Measurements from ENCODE around the gene SLC17A7. TPM values are rescaled to one million over a fixed set of nuclear protein-coding genes. Genes with fewer than 3 reads are reported as not detected.

Gene SLC17A7
- total RNA-seq: under 0.01 and 0.16 TPM in 2 replicates

DNA sequence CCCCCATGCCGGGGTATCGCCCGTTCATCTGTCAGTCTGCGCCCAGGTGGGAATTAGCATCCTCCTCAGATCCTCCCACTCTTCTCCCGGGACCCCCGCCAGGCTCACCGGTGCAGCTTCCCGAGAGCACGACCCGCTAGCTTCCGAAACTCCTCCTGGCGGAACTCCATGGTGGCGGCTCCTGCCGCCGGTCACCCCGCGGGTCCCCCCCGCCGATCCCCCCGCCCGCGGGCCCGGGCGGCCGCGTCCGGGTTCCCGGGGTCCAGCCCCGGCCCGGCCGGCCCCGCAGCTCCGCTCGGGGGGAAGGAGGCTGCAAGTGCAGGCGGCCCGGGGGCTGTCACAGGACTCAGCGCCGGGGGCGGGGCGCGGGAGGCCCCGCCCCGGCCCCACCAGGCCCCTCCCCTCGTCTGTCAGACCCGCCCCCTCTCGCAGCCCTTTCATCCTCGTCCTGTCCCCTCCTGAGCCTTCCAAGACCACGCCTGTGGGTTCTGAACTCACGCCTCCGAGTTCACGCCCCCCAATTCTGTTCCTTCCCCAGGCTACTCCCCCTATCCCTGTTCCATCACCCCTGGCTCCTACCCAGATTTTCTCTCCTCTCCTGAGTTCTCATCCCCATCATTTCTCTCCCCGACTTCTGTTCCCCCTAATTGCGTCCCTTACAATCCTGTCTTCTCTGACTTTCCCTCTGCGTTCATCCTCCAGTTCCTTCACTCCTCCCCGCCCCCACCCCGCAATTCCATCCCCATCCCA lies at the start of gene SLC17A7:
TSS of gene SLC17A7 (minus strand) at position 318 of the 750 bp plus-strand sequence. CDS start at position 170, 148 bp downstream.

DNA sequence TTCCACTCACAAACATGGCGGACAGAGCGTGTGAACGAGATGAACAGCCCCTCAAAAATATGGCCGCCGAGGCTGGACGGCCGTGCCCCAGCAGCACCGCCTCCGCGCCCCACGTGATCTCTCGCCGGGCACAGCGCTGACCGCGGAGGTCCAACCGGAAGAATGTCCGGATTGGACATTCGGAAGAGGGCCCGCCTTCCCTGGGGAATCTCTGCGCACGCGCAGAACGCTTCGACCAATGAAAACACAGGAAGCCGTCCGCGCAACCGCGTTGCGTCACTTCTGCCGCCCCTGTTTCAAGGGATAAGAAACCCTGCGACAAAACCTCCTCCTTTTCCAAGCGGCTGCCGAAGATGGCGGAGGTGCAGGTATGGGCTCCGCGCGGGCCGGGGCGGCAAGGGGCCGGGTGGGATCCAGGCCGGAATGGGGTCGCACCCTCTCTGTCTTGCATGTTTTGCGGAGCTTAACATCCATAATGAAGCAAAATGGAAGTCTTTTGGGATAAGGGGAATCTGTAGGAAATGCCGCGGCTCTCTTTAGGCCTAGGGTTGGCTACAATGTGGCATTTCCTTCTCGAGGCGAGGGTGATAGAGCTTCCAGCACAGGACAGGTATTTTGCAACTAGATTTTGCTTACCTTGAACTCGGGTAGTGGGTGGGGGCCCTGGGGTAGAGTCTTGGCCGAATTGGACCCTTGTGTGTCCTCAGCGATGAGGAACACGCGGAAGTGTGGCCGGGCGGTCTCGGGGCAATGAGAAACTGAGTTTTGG lies 46.1 kb upstream of the SLC17A7 start, which contains the start of gene RPL13A:
TSS of gene RPL13A (plus strand) at position 332 of the 769 bp plus-strand sequence. CDS start at position 354, 22 bp downstream.

DNA sequence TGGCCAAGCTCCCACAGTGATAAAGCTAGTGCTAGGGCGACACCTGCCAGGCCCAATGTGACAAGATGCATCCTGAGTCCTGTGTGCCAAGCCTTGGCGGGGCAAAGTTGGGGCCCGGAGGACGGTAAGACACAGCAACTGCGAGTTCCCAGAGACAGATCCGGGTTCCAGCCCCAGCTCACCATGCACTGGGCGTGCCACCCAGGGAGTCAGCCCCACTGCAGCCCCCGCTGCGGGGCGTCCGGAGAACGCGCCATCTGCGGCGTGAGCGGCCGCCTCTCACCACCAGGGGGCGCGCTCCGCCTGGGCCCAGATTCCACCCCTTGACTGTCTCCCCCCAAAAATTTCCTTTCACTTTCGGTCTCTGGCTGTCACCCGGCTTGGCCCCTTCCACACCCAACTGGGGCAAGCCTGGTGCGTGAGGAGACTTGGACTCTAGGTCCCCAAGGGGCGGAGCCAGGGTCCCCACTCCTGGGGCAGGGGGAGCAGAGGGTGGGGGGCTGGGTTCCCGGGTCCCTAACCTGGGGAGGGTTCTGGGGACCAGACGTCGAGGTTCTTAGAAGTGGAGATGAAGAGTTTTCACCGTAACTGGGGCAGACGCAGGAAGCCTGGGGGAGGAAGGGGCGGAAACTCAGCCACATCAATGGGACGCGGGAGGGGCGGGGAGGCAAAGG lies 32.7 kb upstream of the SLC17A7 start, which contains the start of gene FLT3LG:
TSS of gene FLT3LG (plus strand) at position 348 of the 674 bp plus-strand sequence. CDS start 425 bp downstream, outside the sequence.

DNA sequence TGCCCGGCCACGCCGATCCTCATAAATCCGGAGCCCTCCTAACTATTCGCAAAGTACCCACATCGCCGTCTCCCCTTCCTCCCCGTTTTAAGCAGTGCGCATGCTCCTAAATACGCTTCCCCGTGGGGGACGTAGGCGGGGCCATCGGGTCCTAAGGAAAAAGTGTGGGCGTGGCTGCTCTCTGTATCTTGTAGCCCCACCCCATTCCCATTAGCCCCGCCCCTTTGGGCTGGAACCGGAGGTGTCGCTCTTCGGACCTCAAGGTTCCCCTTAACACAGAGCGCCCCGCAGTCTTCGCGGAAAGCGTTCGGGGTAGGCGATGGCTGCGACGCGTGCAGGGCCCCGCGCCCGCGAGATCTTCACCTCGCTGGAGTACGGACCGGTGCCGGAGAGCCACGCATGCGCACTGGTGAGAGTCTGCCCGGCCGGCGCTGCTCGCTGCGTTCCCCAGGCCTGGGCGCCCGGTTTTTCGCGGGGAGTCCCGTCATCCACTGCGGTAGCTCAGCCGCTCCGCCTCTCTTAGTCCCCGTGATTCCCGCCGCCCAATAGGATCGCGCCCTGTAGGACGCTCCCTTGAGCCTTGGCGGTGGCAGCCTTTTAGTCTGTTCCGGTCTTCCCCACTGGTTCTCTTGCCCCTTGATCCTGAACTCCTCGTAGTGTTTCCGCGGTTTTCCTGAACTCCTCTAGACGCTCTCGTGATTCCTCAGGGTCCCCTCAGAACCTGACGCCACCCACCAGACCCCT lies 11.9 kb upstream of the SLC17A7 start, which contains the start of gene ALDH16A1:
TSS of gene ALDH16A1 (plus strand) at position 213 of the 744 bp plus-strand sequence. CDS start at position 320, 107 bp downstream.

DNA sequence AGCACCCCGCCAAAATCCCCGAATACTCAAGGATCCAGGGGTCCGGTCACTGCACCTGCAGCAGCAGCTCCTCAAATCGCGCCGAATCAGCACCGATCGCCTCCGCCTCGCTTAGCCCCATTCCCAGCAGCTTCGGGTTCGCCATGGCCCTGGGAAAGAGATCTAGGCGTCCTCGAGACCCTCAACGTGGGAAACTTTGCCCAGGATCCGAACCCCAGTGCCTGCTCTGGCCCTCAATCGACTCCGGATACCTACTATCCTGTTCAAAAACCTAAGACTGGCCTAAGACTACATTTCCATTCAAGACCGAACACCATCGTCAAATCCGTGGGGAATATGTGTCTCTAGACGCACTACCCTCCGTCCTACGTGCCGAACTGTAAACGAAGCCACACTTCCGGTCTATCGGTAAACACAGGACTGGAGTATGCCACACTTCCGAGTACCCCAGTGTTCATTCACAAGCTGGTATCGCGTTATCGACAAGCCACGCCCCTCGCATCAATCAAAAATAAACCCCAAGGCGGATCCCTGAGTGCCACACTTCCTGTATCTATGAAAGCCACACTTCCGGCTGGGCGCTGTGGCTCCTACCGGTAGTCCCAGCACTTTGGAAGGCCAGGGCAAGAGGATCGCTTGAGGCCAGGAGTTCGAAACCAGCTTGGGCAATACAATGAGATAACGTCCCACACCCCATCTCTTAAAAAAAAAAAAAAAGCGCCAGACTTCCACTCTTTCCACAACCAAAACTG lies 10.3 kb upstream of the SLC17A7 start, which contains the start of gene PIH1D1:
TSS of gene PIH1D1 (minus strand) at position 385 of the 752 bp plus-strand sequence. CDS start at position 145, 240 bp downstream.

DNA sequence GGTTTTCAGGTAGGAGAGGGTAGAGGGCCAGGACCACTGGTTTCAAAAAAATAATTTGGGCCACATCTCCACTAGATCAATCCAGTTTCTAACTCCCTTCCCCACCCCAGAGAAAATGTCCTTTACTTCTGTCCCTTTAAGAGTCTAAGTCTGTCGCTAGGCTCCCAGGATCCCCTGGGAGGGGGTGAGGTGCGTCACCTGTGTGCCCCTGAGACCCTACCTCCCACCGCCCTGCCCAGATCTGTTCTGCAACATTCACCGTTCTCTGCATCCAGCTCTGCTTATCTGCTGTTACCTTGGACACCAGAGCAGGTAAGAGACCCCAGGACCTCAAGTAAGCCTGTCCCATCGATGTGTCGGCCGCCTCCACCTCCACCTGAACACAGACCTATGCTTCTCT lies 16.1 kb downstream of the SLC17A7 start, which contains the start of gene GFY:
TSS of gene GFY (plus strand) at position 211 of the 400 bp plus-strand sequence. CDS start 1,043 bp downstream, outside the sequence.

DNA sequence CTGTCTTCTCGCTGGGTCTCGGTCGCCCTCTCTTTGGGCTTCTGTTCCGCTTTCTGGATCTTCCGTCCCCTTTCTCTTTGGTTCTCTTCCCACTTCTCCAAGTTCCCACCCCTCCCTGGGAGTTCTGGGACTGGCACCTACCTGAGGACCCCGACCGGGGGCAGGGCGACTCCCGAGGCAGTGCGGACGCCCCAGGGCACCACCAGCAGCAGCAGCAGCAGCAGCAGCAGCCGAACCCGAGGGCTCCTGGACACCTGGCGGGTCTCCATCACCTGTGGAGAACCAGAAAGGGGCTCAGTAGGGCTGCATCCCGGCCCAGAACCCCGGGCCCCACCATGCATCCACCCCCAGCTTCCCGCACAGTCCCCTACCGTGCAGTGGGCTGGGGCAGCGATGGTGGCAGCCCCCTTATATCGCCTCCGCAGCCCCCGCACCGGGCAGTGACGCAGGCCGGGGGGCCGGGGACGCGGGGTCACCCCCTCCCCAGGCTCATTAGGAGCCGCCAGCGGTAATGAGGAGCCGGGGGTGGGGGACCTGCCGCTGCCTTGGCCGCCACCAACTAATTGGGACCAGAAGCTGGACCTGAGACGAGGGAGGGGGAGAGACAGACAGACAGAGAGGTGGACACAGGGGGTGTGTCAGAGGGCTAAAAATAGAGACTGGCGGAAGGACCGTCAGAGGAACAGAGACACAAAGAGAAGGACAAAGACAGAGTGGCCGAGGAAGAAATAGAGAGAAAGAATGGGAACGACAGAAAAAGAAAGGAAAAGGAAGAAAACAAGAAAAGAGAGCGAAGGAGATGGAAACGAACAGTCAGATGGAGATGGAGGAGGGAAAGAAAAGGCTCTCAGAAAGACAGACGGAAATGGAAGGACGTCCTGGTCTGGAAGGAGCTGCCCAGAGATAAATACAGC lies 18.0 kb downstream of the SLC17A7 start, which contains the start of gene PTH2:
TSS of gene PTH2 (minus strand) at position 371 of the 914 bp plus-strand sequence. CDS start at position 269, 102 bp downstream.

DNA sequence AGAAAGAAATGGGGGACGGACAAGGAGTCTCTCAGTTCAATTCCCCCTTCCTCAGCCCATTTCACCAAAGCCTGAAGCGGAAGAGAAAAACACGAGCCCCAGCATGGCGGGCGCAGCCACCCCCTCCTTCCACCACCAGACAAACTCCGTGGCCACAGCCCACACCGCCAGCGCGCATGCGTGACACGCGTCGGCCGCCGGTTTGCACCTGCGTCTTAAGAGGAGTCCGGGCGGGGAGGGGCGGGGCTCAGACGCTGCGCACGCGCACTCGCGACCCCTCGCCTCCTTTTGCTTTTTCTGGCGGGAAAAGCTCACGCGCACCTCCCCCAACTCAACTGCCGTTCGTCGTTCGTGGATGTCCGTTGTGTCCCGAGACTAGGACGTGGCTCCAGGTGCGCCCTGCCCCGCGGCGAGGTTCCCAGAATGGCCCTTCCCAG lies 53.4 kb downstream of the SLC17A7 start, which contains the start of gene KASH5:
TSS of gene KASH5 (plus strand) at position 314 of the 437 bp plus-strand sequence. CDS start 2,635 bp downstream, outside the sequence.

Other genes with a start within 250 kb of the SLC17A7 start
- under 0.01 and 0.09 TPM in 2 replicates for gene SLC6A16, start 116.3 kb downstream of the SLC17A7 start, total RNA-seq
- not detected in 2 replicates for gene CD37, start 106.1 kb downstream of the SLC17A7 start, total RNA-seq
- gene TEAD2, start 79.1 kb downstream of the SLC17A7 start, total RNA-seq: 17.2 and 18.5 TPM in 2 replicates
- 0.16 and 0.26 TPM in 2 replicates for gene DKKL1, start 77.7 kb downstream of the SLC17A7 start, total RNA-seq
- not detected in 2 replicates for gene KASH5, start 53.3 kb downstream of the SLC17A7 start, total RNA-seq
- gene PTH2, start 18.1 kb downstream of the SLC17A7 start, total RNA-seq: not detected in 2 replicates
- gene GFY, start 16.1 kb downstream of the SLC17A7 start, total RNA-seq: not detected in 2 replicates
- 101 and 120 TPM in 2 replicates for gene PIH1D1, start 10.3 kb upstream of the SLC17A7 start, total RNA-seq
- 21.6 and 26.2 TPM in 2 replicates for gene ALDH16A1, start 11.7 kb upstream of the SLC17A7 start, total RNA-seq
- 4.9 and 5.3 TPM in 2 replicates for gene FLT3LG, start 32.7 kb upstream of the SLC17A7 start, total RNA-seq
- 2,925 and 3,389 TPM in 2 replicates for gene RPL13A, start 46.1 kb upstream of the SLC17A7 start, total RNA-seq
- 3,049 and 4,360 TPM in 2 replicates for gene RPS11, start 54.9 kb upstream of the SLC17A7 start, total RNA-seq
- gene FCGRT, start 71.1 kb upstream of the SLC17A7 start, total RNA-seq: 46.5 and 81.8 TPM in 2 replicates
- 231 and 301 TPM in 2 replicates for gene RCN3, start 86.5 kb upstream of the SLC17A7 start, total RNA-seq
- 96.1 and 100 TPM in 2 replicates for gene NOSIP, start 139.0 kb upstream of the SLC17A7 start, total RNA-seq
- 0.32 and 1.0 TPM in 2 replicates for gene PRRG2, start 139.8 kb upstream of the SLC17A7 start, total RNA-seq
- gene PRR12, start 149.7 kb upstream of the SLC17A7 start, total RNA-seq: 1.2 and 1.3 TPM in 2 replicates
- 40.7 and 48.1 TPM in 2 replicates for gene RRAS, start 198.6 kb upstream of the SLC17A7 start, total RNA-seq
- gene SCAF1, start 200.7 kb upstream of the SLC17A7 start, total RNA-seq: 6.7 and 9.0 TPM in 2 replicates
- 59.2 and 59.9 TPM in 2 replicates for gene IRF3, start 224.3 kb upstream of the SLC17A7 start, total RNA-seq
- 0.52 and 1.6 TPM in 2 replicates for gene BCL2L12, start 224.4 kb upstream of the SLC17A7 start, total RNA-seq
- gene PRMT1, start 235.7 kb upstream of the SLC17A7 start, total RNA-seq: 314 and 403 TPM in 2 replicates
- gene ADM5, start 248.1 kb upstream of the SLC17A7 start, total RNA-seq: 0.17 and 0.47 TPM in 2 replicates
- gene CPT1C, start 249.6 kb upstream of the SLC17A7 start, total RNA-seq: 26.6 and 34.5 TPM in 2 replicates

Data from bronchial smooth muscle cell (primary cell).